Panc1 (cell line): Measurements from ENCODE around the gene SEMA4D. TPM values are rescaled to one million over a fixed set of nuclear protein-coding genes. Genes with fewer than 3 reads are reported as not detected.

Experiments
- ATAC-seq: fragments of 200-7000 bp; cut with Tn5 transposase; 2 replicates; pipeline ENCODE4 v1.9.1; 2020; ENCODE audit warnings: mild to moderate bottlenecking, moderate library complexity
- BruUV-seq: library from RNA; stranded (reverse); fragments of 400-500 nt; replicated peaks from 2 replicates; lab custom pipeline; 2021; lab: Mats Ljungman, UMichigan
- CTCF ChIA-PET: fragments of 300-600 bp; sonication (Branson Sonifier 250); formaldehyde crosslinking; loops from one replicate; lab custom pipeline; 2022; ENCODE audit warnings: antibody characterized with exemption; lab: Charles Lee
- POLR2A ChIA-PET: fragments of 300-600 bp; sonication (Branson Sonifier 250); formaldehyde crosslinking; loops from one replicate; lab custom pipeline; 2022; ENCODE audit warnings: antibody characterized with exemption; lab: Charles Lee
- DNase-seq: peaks from one replicate; pipeline ENCODE4 v3.0.0-alpha.2; 2010; ENCODE audit warnings: low read depth, low spot score
- H3K27ac ChIP-seq: 2 replicates; pipeline ENCODE4 v1.5.1; 2011; ENCODE audit warnings: mild to moderate bottlenecking, low read length, inconsistent platforms
- H3K27me3 ChIP-seq: fragments of 200-500 bp; sonication (Bioruptor generic); 2 replicates; pipeline ENCODE4 v1.6.0; 2014; ENCODE audit warnings: low read length, inconsistent platforms; ENCODE audit not compliant: control insufficient read depth, insufficient read depth
- H3K36me3 ChIP-seq: fragments of 200-500 bp; sonication (Bioruptor generic); 2 replicates; pipeline ENCODE4 v1.5.1; 2014; ENCODE audit warnings: inconsistent platforms, mild to moderate bottlenecking, low read length, moderate library complexity; ENCODE audit not compliant: control insufficient read depth, insufficient read depth
- H3K4me1 ChIP-seq: 2 replicates; pipeline ENCODE4 v1.5.1; 2011; ENCODE audit warnings: inconsistent platforms, mild to moderate bottlenecking, low read length, moderate library complexity; ENCODE audit not compliant: control insufficient read depth, insufficient read depth
- H3K4me3 ChIP-seq, 2 experiments: 2 replicates each; pipeline ENCODE4 v1.5.1; 2011 to 2012; ENCODE audit warnings: low read depth in 2 of 2, low read length in 2 of 2, mild to moderate bottlenecking in 2 of 2, inconsistent platforms in 1 of 2, moderate library complexity in 1 of 2
- H3K9me3 ChIP-seq: fragments of 200-500 bp; sonication (Bioruptor generic); 2 replicates; pipeline ENCODE4 v1.5.1; 2014; ENCODE audit warnings: low read depth, mild to moderate bottlenecking, inconsistent platforms, low read length, moderate library complexity; ENCODE audit not compliant: control insufficient read depth, insufficient read depth
- CTCF ChIP-seq: fragments of 450-650 bp; IDR thresholded peaks from 2 replicates; pipeline ENCODE4 v1.5.1; 2017; ENCODE audit warnings: mild to moderate bottlenecking
- POLR2AphosphoS5 ChIP-seq: IDR thresholded peaks from 2 replicates; pipeline ENCODE4 v1.6.1; 2012; ENCODE audit warnings: mild to moderate bottlenecking, low read depth, low read length, moderate library complexity
- REST ChIP-seq, 2 experiments: IDR thresholded peaks; 2 replicates each; pipeline ENCODE4 v1.6.1; 2011 to 2012; ENCODE audit warnings: low read depth in 2 of 2, control low read depth in 1 of 2, low read length in 1 of 2, mild to moderate bottlenecking in 1 of 2, moderate library complexity in 1 of 2; ENCODE audit not compliant: insufficient read depth in 1 of 2
- SIN3A ChIP-seq: IDR thresholded peaks from 2 replicates; pipeline ENCODE4 v1.6.1; 2012; ENCODE audit warnings: low read depth, mild to moderate bottlenecking, low read length, moderate library complexity, borderline replicate concordance; ENCODE audit not compliant: insufficient read depth
- TCF7L2 ChIP-seq: IDR thresholded peaks from 2 replicates; pipeline ENCODE4 v1.6.1; 2011; ENCODE audit warnings: mild to moderate bottlenecking, low read depth, low read length, inconsistent platforms
- in situ Hi-C: cut with HindIII; loops from 2 replicates; pipeline ENCODE4 v1.10.0; 2016; ENCODE audit warnings: low sequenced_read_pairs, low pct_unique_long_range_greater_than_20kb
- intact Hi-C: fragments of 100-400 bp; cut with micrococcal nuclease; formaldehyde crosslinking; loops from one replicate; pipeline ENCODE4 v1.10.0; 2022; ENCODE audit not compliant: unreplicated experiment
- total RNA-seq: library from RNA; stranded (reverse); gene quantifications from one replicate; pipeline ENCODE4 v1.2.1, GENCODE V29; 2021; ENCODE audit not compliant: unreplicated experiment

The SEMA4D gene
- total RNA-seq, 1 experiment from 2014 or later, result 6.5 TPM

GRCh38 chr9:89367726-89368437 is 130.0 kb downstream of the SEMA4D start:
- H3K9me3 ChIP-seq, result no peaks in the 10 kb centered on the region
- BruUV-seq, result no TSS peak
- ATAC-seq (no peak), DNase-seq (no peak)
- ChIA-PET POLR2A (no interaction called here), CTCF (no interaction called here)
- H3K4me1 ChIP-seq, result no peaks in the 10 kb centered on the region
- H3K27me3 ChIP-seq, result no peaks in the 10 kb centered on the region
- H3K36me3 ChIP-seq, result no peaks in the 10 kb centered on the region
- TF ChIP-seq POLR2AphosphoS5 (no peak), CTCF (no peak), SIN3A (no peak), TCF7L2 (no peak), REST (IDR thresholded peaks at IDR 0.05; ENCODE audit: insufficient read depth in 1 of 2, low read depth in 2 of 2, low read length in 1 of 2) (no peak)
- in situ Hi-C loops (no loop called here), intact Hi-C loops (no loop called here)
- no peak overlapping the region for H3K27ac ChIP-seq
- H3K4me3 ChIP-seq, result no peak overlapping the region

GRCh38 chr9:89367281-89367680 is 130.6 kb downstream of the SEMA4D start:
- CTCF ChIA-PET, result no interaction called here
- no peak for TF ChIP-seq CTCF
- TF ChIP-seq POLR2AphosphoS5, result no peak
- no peak for TF ChIP-seq TCF7L2
- no peak for TF ChIP-seq REST (IDR thresholded peaks at IDR 0.05; ENCODE audit: insufficient read depth in 1 of 2, low read depth in 2 of 2, low read length in 1 of 2)
- no peak for TF ChIP-seq SIN3A

More at GRCh38 chr9:89367281-89367680, 130.6 kb downstream of the SEMA4D start:
- Histone ChIP-seq H3K4me3 (no peak overlapping the region), H3K27me3 (no peaks in the 10 kb centered on the region), H3K4me1 (no peaks in the 10 kb centered on the region), H3K27ac (no peak overlapping the region), H3K9me3 (no peaks in the 10 kb centered on the region), H3K36me3 (no peaks in the 10 kb centered on the region)
- DNase-seq (no peak), ATAC-seq (no peak)
- POLR2A ChIA-PET, result no interaction called here
- intact Hi-C loops (no loop called here), in situ Hi-C loops (no loop called here)
- no TSS peak for BruUV-seq
